GF-D8 (cell line): ENCODE measurements around the gene ABHD16A.

ENCODE experiments used
- DNase-seq: peaks from one replicate; lab custom pipeline; 2025; lab: John Stamatoyannopoulos, UW

ABHD16A gene

DNA sequence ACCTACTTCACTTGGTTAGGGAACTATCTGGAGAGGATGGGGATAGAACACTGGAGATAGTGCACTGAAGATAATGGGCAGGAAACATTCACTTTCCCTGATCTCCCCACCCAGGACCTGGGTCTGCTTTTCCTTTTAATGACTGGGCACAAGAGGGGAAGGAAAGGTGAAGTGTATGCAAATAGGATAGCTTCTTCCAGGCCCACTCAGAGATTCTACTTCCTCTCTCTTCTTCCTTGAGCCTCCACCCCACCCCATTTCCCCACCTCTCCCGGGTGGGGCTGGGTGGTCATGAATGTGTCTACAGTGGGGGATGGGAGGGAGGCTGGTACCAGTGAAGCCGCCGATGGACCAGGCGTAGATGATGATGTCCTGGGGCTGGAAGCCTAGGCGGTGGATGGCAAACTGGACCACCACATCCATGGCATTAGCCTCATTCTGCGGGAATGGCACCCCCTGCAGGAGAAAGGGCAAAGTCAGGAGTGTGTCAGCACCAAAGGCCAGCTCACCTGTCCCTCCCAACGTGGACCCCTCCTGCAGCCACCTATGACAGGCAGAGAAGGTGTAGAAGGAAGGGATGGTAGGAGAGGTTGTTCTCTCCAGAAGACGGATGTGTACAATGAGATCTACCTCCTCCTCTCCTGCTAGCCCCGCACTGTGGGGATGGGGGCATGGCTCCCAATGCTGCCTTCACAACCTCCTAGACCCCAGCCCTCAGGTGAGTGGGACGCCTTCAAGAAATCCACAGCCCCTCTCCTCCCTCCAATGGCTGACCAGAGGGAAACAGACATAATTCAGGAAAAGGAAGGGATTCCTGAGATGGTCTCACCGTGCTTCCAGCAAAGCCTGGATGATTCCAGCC, 13.6 kb downstream of the ABHD16A start:
- DNase-seq = no peak

GRCh38 chr6:31687860-31688693, 15.0 kb downstream of the ABHD16A start:
- no peak for DNase-seq

DNA sequence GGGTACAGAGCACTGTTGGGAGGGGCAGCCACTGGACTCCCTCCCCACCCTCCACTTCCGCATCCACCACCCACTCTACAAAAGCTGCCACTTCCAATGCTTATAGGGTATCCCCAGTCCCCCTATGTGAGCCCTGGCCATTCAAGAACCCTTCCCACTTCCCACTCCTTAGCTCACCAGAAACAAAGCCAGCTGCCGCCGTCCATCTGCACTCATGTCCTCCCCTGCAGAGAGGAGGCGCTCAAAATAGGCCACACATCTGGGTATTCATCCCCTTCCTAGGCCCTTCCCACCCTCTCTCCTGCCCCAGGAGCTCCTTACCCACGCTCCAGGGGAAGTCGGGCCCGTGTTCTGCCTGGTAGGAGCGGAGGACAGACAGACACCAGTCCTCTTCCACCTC, 15.8 kb downstream of the ABHD16A start:
- no peak for DNase-seq

GRCh38 chr6:31686483-31686882, 16.6 kb downstream of the ABHD16A start:
- DNase-seq = no peak

DNA sequence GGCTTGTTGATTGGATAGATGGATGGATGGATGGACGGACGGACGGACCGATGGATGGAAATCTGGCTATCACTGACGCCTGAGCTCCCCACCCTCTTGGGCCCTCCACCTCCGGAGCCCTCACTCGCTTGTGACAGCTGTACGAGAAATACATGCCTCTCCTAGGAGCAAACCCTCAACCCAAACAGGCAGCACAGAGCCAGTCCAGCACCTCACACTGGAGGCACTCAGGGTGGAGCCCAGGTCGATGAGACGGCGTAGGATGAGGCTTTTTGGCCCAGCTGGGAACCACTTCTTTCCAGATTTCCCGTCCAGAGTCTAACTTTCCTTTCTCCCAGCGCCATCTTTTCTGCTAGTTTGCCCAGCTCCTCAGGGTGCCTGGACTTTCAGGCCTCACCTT, 19.5 kb downstream of the ABHD16A start:
- DNase-seq = no peak

DNA sequence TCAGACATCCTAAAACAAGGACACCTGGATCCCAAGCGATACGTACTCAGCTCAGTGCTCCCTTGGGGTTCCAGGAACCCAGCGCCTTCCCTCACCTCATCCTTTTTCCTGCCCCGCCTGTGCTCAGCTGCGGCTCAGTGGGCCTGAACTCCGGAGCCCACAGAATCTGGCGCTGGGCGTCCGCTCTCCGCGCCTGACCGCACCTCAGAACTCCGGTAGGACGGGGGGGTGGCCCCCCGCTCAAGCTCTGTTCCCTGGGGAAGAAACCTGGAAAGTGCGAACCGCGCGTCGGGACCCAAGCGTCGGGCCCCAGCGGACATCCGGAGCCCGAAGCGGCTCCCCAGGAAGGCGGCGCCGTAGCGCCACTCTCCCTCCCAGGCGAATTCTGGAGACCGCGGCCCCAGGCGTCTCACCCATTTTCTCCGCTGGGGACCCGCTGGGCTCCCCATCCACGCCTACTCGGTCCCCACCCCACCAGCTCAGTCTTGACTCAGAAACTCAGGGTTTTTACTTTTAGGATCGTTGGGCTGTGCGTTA, 21.9 kb downstream of the ABHD16A start:
- DNase-seq = no peak

GRCh38 chr6:31680226-31681134, 22.6 kb downstream of the ABHD16A start, which contains the start of gene LY6G5C:
TSS of gene LY6G5C (minus strand) at chr6:31681067. CDS start at chr6:31680373, 694 bp downstream.
- peak; percentile 65 for DNase-seq

GRCh38 chr6:31677955-31678354, 25.2 kb downstream of the ABHD16A start:
- DNase-seq = no peak

GRCh38 chr6:31676904-31677303, 26.2 kb downstream of the ABHD16A start:
- DNase-seq = no peak

- DNase-seq = no peak
Measured at GRCh38 chr6:31676322-31676903, 26.7 kb downstream of the ABHD16A start.

GRCh38 chr6:31669676-31670075, 33.4 kb downstream of the ABHD16A start, which contains the start of gene LY6G5B:
TSS of gene LY6G5B (plus strand) at chr6:31669976. CDS start at chr6:31670951, 975 bp downstream.
- DNase-seq = no peak

DNA sequence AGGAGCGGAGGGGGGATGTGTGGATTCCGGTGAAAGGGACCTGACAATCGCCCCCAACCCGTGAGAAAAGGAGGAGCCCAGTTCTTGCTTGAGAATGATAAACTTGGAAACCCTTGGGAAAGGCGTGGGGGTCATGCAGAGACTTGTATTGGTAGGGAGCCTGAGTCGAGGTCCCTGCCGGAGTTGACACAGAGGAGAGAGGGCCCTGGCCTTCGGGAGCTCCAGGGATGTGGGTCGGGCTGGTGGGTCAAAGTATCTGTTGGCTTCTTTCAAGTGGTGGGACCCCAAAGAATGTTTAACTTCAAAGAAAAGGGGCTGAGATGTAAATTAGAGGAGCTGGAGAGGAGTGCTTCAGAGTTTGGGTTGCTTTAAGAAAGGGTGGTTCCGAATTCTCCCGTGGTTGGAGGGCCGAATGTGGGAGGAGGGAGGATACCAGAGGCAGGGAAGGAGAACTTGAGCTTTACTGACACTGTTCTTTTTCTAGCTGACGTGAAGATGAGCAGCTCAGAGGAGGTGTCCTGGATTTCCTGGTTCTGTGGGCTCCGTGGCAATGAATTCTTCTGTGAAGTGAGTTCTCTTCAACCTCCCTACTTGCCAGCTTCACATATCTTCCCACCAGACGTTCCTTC, 36.7 kb downstream of the ABHD16A start:
- DNase-seq = no peak

DNA sequence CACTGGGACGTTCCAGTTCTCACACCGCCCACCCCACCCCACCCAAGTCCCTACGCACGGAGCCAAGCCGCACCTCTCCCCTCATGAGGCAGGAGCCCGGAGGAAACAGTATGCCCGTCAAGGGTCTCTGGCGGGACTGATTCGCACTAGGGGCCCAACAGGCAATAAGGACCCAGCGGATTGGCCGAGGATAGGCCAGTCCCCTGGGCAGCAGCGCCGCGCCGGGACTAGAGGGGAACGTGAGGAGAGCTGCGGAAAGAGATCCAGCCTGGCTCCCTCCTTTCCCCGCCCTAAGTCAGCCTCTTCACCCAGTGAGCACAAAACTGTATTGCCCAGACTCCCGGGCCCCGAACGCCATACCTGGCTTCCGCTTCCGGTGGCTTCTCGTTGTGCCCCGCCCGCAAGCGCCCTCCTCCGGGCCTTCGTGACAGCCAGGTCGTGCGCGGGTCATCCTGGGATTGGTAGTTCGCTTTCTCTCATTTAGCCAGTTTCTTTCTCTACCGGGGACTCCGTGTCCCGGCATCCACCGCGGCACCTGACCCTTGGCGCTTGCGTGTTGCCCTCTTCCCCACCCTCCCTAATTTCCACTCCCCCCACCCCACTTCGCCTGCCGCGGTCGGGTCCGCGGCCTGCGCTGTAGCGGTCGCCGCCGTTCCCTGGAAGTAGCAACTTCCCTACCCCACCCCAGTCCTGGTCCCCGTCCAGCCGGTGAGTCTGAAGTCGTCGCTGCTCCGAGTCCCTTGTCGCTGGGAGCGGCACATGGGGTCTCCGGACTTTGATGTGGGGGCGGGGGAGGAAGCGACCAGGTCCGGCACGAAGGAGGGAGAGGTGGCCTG, 37.4 kb downstream of the ABHD16A start, which contains the start of gene CSNK2B:
Gene CSNK2B, plus strand, starts transcription at position 580 of the 836 bp plus-strand sequence. CDS start 752 bp downstream, outside the sequence.
- peak; percentile 96 for DNase-seq

DNA sequence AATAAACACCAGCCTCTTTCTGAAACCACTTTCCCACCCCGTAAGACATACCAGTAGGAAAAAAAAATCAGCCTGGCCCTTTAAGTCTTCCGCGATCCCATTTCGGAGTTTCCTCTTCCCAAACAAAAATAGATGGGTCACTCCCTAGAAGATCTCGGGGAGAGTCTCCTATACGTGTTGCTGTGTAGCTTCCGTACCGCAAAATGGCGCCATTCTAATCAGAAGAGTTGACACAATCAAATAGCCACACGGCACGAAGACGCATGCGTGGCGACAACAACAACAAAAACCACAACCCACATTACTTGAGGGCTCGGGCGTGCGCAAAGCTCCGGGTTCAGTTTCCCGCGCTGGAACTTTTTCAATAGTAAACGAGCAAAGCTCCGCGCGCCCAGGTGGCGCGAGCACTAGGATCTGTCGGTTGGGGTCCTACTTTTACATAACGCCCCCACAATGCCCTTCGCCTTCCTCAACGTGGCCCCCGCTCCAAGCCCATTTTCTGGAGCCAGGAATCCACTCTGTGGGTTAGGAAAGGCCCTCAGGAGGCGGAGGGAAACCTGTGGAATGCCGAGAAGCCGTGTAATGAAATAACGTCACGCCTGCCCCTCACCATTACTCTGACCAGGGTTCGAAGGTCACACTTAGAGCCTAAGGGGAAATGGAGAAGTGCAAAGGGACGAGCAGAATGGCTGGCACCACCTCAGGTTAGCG, 38.2 kb downstream of the ABHD16A start, which contains the start of gene GPANK1:
Gene GPANK1, minus strand, starts transcription at position 208 of the 711 bp plus-strand sequence. CDS start 519 bp downstream, outside the sequence.
- DNase-seq = peak; percentile 88

DNA sequence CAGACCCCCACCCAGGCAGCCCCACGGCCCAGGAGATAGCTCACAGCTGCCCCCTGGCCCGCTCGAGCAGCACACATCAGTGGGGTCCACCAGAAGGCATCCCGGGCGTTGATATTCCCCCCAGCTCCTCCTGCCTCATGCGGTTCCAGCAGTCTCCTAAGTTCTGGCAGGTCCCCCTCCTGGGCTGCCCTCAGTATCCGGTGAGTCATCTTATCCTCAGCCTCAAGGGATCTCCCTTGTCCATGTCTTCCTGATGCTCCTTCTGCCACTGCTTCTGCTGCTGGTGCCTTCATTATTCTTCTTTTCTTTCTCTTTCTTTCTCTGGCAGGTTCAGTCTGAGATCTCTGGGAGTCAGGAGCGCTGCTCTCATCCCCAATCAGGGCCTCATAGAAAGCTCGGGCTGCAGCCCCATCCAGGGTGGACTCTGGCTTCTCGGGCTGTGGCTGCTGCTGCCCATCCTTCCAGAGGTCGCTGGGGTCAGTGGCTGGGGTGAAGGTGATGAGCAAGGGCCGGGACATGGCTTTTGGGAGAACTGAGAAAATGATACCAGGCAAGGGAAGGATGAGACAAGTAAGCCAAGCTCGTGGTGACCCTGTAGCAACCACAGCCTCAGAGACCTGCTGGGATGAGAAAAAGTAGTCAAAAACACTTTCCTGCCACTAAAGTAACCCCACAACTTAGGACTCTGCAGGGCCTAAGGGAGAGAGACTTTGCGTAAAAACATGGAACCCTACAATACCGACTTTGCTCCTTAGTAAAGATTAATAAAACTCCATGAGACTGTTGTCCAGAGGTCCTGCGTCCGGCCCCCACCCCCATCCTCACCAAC, 38.9 kb downstream of the ABHD16A start:
- no peak for DNase-seq

GRCh38 chr6:31663126-31663960, 39.8 kb downstream of the ABHD16A start:
- DNase-seq = no peak
